HT1080 (cell line): ENCODE results near the gene ARNT2. TPM values are rescaled to one million over a fixed set of nuclear protein-coding genes. Genes with fewer than 3 reads are reported as not detected.

ENCODE experiments used
- DNase-seq: peaks from one replicate; pipeline ENCODE4 v3.0.0-alpha.2; 2015; ENCODE audit warnings: low read depth
- total RNA-seq: library from RNA; depleted of rRNA; stranded (reverse); fragments of >200 nt; shearing (Covaris generic); gene quantifications from 2 replicates; pipeline ENCODE4 v1.2.3, GENCODE V29; 2014

The ARNT2 gene
- total RNA-seq, 1 experiment from 2014 or later = 3.7 TPM

GRCh38 chr15:80550219-80550907 is 146.2 kb downstream of the ARNT2 start:
- peak; percentile 87 for DNase-seq

DNA sequence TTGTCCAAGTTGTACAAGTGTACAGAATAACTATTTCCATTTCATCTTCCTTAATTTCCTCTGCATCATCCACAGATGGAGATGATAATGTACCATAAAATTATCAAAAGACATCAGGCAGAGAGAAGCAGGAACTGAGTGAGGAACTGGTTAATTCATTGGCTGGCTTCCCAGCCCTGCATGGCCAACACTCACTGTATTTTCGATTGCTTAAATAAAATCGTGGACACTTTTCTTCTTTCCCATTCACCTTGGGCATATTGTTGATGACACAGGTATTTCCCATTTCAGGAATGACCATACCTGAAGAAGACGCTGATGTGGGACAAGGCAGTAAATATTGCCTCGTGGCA is 146.7 kb downstream of the ARNT2 start:
- DNase-seq = peak; percentile 12

DNA sequence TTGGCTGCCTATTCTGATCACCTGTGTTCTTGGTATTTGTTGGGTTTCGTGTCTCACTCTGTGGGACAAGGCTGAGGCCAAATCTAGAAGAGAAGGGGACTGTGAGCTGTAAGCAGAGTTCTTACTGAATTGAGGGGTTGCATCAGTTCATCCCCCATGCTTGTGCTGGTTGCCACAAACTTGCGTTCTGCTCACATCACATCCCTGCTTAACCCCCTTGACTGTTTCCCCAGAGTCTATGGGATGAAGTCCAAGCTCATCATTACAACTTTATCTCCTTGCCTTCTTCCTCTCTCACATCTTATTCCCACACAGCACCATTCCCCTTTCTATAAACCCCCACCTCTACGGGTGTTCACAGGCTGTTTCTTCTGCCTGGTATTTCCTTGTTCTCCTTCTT is 147.2 kb downstream of the ARNT2 start:
- no peak for DNase-seq

DNA sequence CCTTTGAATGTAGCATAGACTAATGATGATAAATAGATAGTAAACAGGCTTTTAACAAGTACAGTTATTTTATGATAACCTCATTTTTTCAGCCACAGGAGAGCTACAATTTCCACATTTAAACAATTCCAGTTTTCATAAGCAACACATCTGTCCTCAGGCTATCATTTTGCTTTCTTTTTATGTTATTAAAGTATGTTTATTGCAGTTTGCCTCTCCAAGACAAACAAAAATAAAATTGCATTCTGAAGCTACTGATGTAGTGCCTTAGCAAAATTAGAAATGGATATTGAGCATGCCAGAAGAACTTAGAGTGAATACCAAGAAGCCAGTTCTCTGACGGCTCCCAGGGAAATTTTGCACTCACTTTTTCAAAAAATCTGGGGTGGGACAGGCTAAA is 150.4 kb downstream of the ARNT2 start:
- no peak for DNase-seq

DNA sequence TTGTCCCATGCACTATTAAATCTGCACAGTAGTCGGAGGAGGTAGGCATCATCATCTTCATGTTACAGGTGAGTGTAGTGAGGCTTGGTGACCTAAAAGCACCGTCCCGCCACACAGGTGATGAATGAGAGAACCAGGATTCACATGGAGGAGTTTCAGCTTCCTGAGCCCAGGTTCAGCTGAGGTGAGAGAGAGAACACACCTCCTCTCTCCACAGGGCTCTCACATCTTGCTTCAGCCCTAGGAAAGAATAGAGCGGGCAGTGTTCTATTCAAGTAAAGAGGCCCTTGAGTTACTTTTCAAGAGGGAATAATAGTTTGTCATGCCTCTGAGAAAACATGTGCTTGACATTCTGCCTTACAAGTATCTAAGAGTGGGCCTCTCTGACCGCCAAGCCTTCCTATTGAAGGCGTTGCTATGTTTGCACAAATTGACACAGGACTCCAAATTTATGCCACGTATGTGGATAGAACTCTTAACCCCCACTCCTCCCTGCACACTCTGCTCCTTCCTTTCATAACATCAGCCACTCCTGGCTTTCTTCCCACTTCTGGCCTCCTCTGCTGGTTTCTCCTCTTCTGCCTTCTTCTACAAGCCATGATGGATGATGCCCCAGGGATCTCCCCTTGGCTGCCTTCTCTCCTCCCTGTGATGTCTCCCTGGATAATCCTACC is 152.6 kb downstream of the ARNT2 start:
- DNase-seq = no peak

GRCh38 chr15:80557441-80558234 is 153.5 kb downstream of the ARNT2 start:
- DNase-seq = no peak

DNA sequence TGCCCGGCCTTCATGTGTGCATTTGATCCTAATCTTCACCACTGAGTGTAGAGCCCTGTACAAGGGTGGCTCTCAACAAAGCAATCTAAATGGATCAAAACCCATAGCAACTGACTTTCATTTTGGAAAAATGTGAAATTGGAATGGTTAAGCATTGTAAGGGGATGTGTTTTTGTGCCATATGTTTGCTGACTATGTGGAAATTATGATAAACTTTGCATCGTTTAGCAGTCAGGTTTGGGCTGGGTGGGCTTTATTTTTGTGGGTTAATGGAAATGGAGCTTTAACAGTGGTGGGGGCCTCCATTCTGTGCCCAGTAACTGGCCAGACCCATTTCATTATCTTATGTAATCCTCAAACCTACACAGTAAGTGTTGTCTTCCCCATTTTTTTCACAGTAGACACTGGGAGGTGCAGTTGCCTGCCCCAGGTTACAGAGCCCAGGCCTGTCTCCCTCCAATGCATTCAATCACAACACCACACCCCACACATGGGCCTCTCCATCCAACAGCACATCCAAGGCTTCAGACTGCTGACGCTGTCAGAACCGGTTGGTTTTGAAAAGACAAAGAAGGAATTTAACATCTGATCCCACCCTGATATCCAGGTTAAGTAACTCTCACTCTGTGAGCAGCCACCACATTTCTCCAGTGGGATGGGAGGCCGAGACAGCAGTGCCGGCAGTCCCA is 154.6 kb downstream of the ARNT2 start:
- no peak for DNase-seq

DNA sequence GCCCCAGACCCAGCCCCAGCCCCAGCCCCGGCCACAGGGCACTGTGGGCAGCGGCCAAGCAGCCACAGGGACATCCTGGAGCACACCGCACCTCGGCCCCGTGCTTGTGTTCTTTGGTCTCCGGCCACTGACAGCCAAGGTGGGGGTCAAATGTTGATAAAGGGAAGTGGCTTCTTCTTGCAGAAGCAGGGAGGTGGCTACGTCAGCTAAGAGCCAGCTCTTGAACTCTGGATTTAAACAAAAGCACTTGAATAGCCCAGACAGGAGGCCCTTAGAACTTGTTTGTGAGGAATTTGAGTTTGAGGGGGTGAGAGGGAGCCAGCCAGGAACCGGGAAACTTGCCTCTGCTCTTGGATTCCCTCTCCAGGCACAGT is 155.1 kb downstream of the ARNT2 start:
- DNase-seq = no peak

DNA sequence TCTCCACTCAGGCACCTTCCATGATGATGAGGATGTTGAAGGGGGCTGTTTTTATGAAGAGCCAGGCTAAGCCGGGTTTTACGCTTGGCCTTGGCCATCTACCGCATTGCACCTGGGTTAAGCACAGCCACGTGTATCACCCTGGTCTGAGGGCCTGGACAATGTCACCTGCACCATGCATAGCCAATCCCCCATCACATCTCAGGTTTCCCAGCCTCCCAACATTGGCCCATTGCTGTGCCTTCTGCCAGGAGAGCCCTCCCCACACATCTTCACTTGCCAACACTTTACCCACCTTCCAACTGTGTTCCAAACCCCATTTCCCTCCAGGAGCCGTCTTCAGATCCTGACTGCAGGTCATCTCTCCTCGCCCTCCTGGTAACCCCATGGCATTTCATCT is 155.6 kb downstream of the ARNT2 start:
- no peak for DNase-seq

- DNase-seq = no peak
Measured at GRCh38 chr15:80560601-80561400, 156.6 kb downstream of the ARNT2 start.

DNA sequence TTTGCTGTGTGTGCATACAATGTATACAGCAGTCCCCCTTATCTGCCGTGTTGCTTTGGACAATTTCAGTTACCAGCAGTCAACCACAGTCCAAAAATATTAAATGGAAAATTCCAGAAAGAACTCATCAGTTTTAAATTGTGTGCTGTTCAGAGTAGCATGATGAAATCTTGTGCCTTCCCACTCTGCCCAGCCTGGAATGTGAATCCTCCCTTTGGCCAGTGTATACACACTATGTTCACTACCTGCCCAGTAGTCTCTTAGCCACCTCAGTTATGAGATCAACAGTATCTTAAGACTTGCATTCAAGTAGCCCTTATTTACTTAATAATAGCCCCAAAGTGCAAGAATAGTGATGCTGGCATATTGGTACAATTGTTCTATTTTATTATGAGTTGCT is 157.3 kb downstream of the ARNT2 start:
- DNase-seq = no peak

GRCh38 chr15:80562033-80562432 is 157.9 kb downstream of the ARNT2 start:
- no peak for DNase-seq

- no peak for DNase-seq
Measured at GRCh38 chr15:80562846-80563245, 158.7 kb downstream of the ARNT2 start.

DNA sequence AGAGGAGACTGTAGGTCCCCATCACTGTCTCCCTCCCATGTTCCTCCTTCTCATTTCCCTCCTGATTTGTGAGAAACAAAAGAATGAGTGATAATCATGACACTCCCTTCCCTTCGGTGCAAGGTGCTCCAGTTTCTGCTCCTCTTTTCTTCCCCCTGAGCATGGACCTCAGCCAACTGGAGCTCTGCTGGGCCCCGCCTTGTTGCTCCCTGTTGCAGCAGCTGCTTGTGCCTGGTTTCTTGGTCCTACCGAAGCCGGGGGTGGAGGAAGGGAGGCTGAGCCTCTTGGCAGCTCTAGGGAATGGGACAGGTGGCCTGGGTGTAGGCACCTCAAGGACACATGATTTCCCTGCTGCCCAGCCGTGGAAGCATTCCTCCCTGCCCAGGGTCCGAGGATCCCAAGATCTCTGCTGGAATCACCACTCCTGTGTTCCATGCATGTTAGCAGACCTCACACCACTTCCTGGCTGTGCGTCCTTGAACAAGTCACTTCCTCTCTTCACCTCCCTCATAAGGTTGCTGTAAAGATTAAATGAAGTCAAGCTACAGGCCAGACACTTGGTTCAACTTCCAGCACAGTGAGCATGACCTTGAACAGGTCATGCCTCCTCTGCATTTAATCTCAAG is 159.3 kb downstream of the ARNT2 start:
- no peak for DNase-seq

DNA sequence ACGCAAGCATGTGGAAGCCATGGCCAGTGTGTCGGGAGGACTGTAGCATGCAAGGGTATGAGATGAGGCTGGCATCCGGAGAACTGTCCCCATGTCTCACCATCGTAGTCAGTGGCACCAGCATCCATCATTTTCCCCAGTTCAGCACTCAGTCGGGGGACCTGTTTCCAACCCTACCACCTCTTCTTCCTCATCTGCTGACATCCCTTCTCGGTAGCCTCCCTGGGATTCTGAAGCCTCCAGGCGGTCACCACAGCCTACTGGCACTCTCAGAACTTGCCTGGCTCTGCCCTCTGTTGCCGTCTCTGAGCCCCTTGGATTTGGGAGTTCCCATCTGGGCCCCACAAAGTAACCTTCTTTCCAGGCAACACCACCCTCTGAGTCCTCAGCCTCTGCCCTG is 159.9 kb downstream of the ARNT2 start:
- no peak for DNase-seq

- DNase-seq = no peak
Measured at GRCh38 chr15:80565398-80565797, 161.2 kb downstream of the ARNT2 start.

DNA sequence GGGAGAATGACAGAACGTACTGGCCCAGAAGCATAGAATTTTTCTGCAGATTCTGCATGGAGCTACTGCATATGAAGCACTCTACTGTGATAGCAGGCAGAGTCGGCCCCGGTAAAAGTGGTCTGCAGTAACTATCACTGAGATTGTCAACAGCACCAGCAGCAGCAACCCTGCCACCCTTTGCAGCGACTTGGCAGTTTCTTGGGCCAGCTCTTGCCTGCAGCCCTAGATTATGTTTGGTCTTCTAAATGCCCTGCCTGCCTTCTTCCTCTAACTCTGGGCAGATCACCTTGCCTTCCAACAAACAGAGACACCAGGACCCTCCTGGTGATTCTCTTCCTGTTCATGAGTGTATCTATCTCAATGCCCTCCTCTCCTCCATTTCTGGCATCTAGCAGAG is 161.8 kb downstream of the ARNT2 start:
- no peak for DNase-seq

DNA sequence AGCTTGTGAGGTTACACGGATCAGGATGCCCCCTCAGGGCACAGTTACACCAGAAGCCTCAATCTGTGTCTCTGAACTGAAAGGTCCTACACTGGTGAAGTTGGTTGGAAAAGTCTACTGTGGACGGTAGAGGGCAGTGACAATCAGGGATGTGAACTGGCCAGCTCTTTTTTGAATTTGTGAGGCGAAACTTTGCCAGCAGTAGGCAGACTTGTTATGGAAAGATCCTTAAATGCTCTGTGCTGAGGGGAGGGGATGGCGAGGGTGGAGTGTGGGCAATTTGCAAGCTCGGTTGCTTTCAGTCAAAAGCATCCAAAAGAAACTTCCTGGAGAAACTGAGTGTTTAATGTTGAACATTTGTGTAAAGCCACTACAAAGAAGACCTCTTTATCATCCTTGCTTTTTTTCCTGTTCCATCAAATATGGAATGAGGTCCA is 163.6 kb downstream of the ARNT2 start:
- DNase-seq = peak; percentile 81

- DNase-seq = peak; percentile 59
Measured at GRCh38 chr15:80568298-80568697, 164.1 kb downstream of the ARNT2 start.

- DNase-seq = no peak
Measured at GRCh38 chr15:80568876-80569605, 164.9 kb downstream of the ARNT2 start.
